Endothelial cell of umbilical vein (primary cell): Measurements from ENCODE around the gene USP6. TPM values are rescaled to one million over a fixed set of nuclear protein-coding genes. Genes with fewer than 3 reads are reported as not detected.
"Not testable (repeated sequence)": the region's sequence is repeated elsewhere in the genome, so short reads cannot be mapped to it uniquely, and the experiment has no call there.

ENCODE experiments used
- BruUV-seq: library from RNA; stranded (reverse); fragments of 400-500 nt; replicated peaks from 2 replicates; lab custom pipeline; 2021; lab: Mats Ljungman, UMichigan
- CTCF ChIA-PET: fragments of 300-600, 350-600 bp; sonication (Branson Sonifier 250); formaldehyde crosslinking; loops from one replicate; lab custom pipeline; 2021; ENCODE audit warnings: antibody characterized with exemption, inconsistent platforms; lab: Charles Lee
- POLR2A ChIA-PET: fragments of 300-600, 350-600 bp; sonication (Branson Sonifier 250); formaldehyde crosslinking; loops from one replicate; lab custom pipeline; 2021; ENCODE audit warnings: antibody characterized with exemption, inconsistent platforms; lab: Charles Lee
- DNase-seq: peaks from one replicate; pipeline ENCODE4 v3.0.0-alpha.2; 2011; ENCODE audit warnings: low read depth, low spot score
- FAIRE-seq: peaks from 2 replicates; lab custom pipeline; 2011; peaks lifted over from hg19 to GRCh38; lab: Jason Lieb, UNC
- H2AFZ ChIP-seq: 2 replicates; pipeline ENCODE4 v1.6.0; 2012; ENCODE audit warnings: low read depth, low read length, control low read depth, inconsistent platforms
- H3K27ac ChIP-seq: 2 replicates; pipeline ENCODE4 v1.5.1; 2011; ENCODE audit warnings: low read depth, mild to moderate bottlenecking, control low read depth, low read length, moderate library complexity; ENCODE audit not compliant: insufficient read depth
- H3K27me3 ChIP-seq, 2 experiments: 2 replicates each; pipeline versions ENCODE4 v1.6.0 to v1.6.1; 2011; ENCODE audit warnings: low read length in 2 of 2, mixed read lengths in 1 of 2; ENCODE audit not compliant: control insufficient read depth in 2 of 2, insufficient read depth in 2 of 2
- H3K36me3 ChIP-seq, 2 experiments: 2 replicates in 1 of 2; 3 replicates in 1 of 2; pipeline ENCODE4 v1.5.1; 2011; ENCODE audit warnings: low read length in 2 of 2, mild to moderate bottlenecking in 1 of 2, moderate library complexity in 1 of 2; ENCODE audit not compliant: control insufficient read depth in 2 of 2, insufficient read depth in 2 of 2; ENCODE audit errors: extremely low read depth in 1 of 2
- H3K4me1 ChIP-seq: 3 replicates; pipeline ENCODE4 v1.5.1; 2011; ENCODE audit warnings: mild to moderate bottlenecking, low read length; ENCODE audit not compliant: control insufficient read depth, insufficient read depth; ENCODE audit errors: extremely low read depth
- H3K4me2 ChIP-seq: 2 replicates; pipeline ENCODE4 v1.6.1; 2011; ENCODE audit warnings: low read length, control low read depth, mixed read lengths; ENCODE audit not compliant: insufficient read depth
- H3K4me3 ChIP-seq, 3 experiments: fragments of 200-600 bp in 1 of 3; sonication (generic), shearing (Covaris generic) in 1 of 3; replicated peaks in 1 of 3; 2 replicates each; pipeline ENCODE4 v1.5.1; 2011 to 2016; ENCODE audit warnings: control low read depth in 3 of 3, low read length in 3 of 3, mild to moderate bottlenecking in 2 of 3, inconsistent platforms in 1 of 3, low read depth in 1 of 3, moderate library complexity in 1 of 3; ENCODE audit not compliant: insufficient read depth in 1 of 3
- H3K79me2 ChIP-seq: 2 replicates; pipeline ENCODE4 v1.6.0; 2012; ENCODE audit warnings: low read length, inconsistent platforms; ENCODE audit not compliant: control insufficient read depth, insufficient read depth
- H3K9ac ChIP-seq: replicated peaks from 2 replicates; pipeline ENCODE3; 2011; ENCODE audit warnings: low read length, control low read depth; ENCODE audit not compliant: insufficient read depth; ENCODE audit errors: extremely low read depth
- H3K9me1 ChIP-seq: replicated peaks from 3 replicates; pipeline ENCODE4 v1.6.0; 2011; ENCODE audit warnings: mild to moderate bottlenecking, low read length; ENCODE audit not compliant: control insufficient read depth, insufficient read depth; ENCODE audit errors: extremely low read depth
- H3K9me3 ChIP-seq: replicated peaks from 2 replicates; pipeline ENCODE4 v1.5.1; 2012; ENCODE audit warnings: low read length, inconsistent platforms; ENCODE audit not compliant: control insufficient read depth, insufficient read depth
- H4K20me1 ChIP-seq: replicated peaks from 2 replicates; pipeline ENCODE3; 2011; ENCODE audit warnings: mild to moderate bottlenecking, low read length; ENCODE audit not compliant: control insufficient read depth, insufficient read depth; ENCODE audit errors: extremely low read depth
- CTCF ChIP-seq, 2 donors: IDR thresholded peaks; 1 replicate in 1 of 2; 2 replicates in 1 of 2; pipeline ENCODE4 v1.5.1; 2011; ENCODE audit warnings: low read length in 2 of 2, mild to moderate bottlenecking in 2 of 2, moderate library complexity in 2 of 2, control low read depth in 1 of 2, inconsistent platforms in 1 of 2, low read depth in 1 of 2; ENCODE audit not compliant: insufficient read depth in 1 of 2; ENCODE audit errors: extremely low read depth in 1 of 2
- EZH2 ChIP-seq: IDR thresholded peaks from 2 replicates; pipeline ENCODE4 v1.6.1; 2012; ENCODE audit warnings: borderline replicate concordance, low read depth, mild to moderate bottlenecking, moderate library complexity, low read length, inconsistent platforms; ENCODE audit not compliant: severe bottlenecking
- FOS ChIP-seq: IDR thresholded peaks from 2 replicates; pipeline ENCODE4 v1.6.1; 2011; ENCODE audit warnings: mild to moderate bottlenecking, low read length, moderate library complexity, borderline replicate concordance; ENCODE audit not compliant: insufficient read depth
- GATA2 ChIP-seq: IDR thresholded peaks from 2 replicates; pipeline ENCODE4 v1.7.0; 2011; ENCODE audit warnings: low read depth, mild to moderate bottlenecking, moderate library complexity, mixed read lengths, low read length; ENCODE audit not compliant: insufficient read length, insufficient read depth
- JUN ChIP-seq: IDR thresholded peaks from 2 replicates; pipeline ENCODE4 v1.6.1; 2011; ENCODE audit warnings: borderline replicate concordance, low read depth; ENCODE audit not compliant: insufficient read length, insufficient read depth
- MAX ChIP-seq: IDR thresholded peaks from 2 replicates; pipeline ENCODE4 v1.6.1; 2011; ENCODE audit not compliant: insufficient read depth, insufficient read length
- MYC ChIP-seq: IDR thresholded peaks from one replicate; pipeline ENCODE4 v1.6.1; 2011; ENCODE audit warnings: mild to moderate bottlenecking, low read depth, low read length
- POLR2A ChIP-seq: IDR thresholded peaks from 2 replicates; pipeline ENCODE4 v1.6.1; 2012; ENCODE audit warnings: low read depth, mild to moderate bottlenecking, control low read depth, low read length
- dilution Hi-C: fragments of 300-500 bp; cut with MboI; formaldehyde crosslinking; loops from one replicate; pipeline ENCODE4 v1.15.0; 2019; ENCODE audit warnings: low sequenced_read_pairs; ENCODE audit not compliant: extremely low pct_ligation_motif_present
- intact Hi-C: fragments of 100-400 bp; cut with micrococcal nuclease; formaldehyde crosslinking; loops from one replicate; pipeline ENCODE4 v1.10.0; 2022
- polyA plus RNA-seq, 4 experiments: library from polyadenylated mRNA; depleted of rRNA in 3 of 4; stranded (reverse) in 3 of 4; unstranded in 1 of 4; fragments of >200 nt; gene quantifications; 2 replicates each; pipeline versions ENCODE4 v1.2.1 to v1.2.3, GENCODE V29; 2011 to 2012; ENCODE audit warnings: missing spikeins in 1 of 4
- total RNA-seq: library from RNA; stranded (reverse); gene quantifications from 2 replicates; pipeline ENCODE4 v1.2.3, GENCODE V29; 2021

Gene USP6
- total and polyA plus RNA-seq, 2 donors (not counting 3 experiments of a cell fraction or from before 2014, with no cell fraction given), result under 0.01 to 0.15 TPM

GRCh38 chr17:5135131-5135712, 19.4 kb downstream of the USP6 start:
- intact Hi-C loops, H3K4me3 ChIP-seq, H4K20me1 ChIP-seq, BruUV-seq, H3K9ac ChIP-seq, DNase-seq, H3K27ac ChIP-seq, H3K9me3 ChIP-seq, H3K27me3 ChIP-seq, H3K4me2 ChIP-seq, POLR2A ChIA-PET, H3K36me3 ChIP-seq, H3K79me2 ChIP-seq, H2AFZ ChIP-seq, FAIRE-seq, CTCF ChIA-PET, H3K9me1 ChIP-seq, dilution Hi-C loops, H3K4me1 ChIP-seq: not testable (repeated sequence)

- no peak overlapping the region for H2AFZ ChIP-seq
- no peaks in the 10 kb centered on the region for H4K20me1 ChIP-seq
- ChIA-PET CTCF (no interaction called here), POLR2A (no interaction called here)
- H3K4me3 ChIP-seq, result no peak overlapping the region
- dilution Hi-C loops (no loop called here), intact Hi-C loops (no loop called here)
- no peak for DNase-seq
- no peaks in the 10 kb centered on the region for H3K9me1 ChIP-seq
- no TSS peak for BruUV-seq
- H3K9ac ChIP-seq, result no peak overlapping the region
- no peak for TF ChIP-seq MAX
- TF ChIP-seq FOS, result no peak
- TF ChIP-seq CTCF (IDR thresholded peaks at IDR 0.05; ENCODE audit: extremely low read depth in 1 of 2, insufficient read depth in 1 of 2, low read depth in 1 of 2, low read length in 2 of 2), result no peak
- no peak for TF ChIP-seq JUN
- no peak for TF ChIP-seq POLR2A
- TF ChIP-seq EZH2, result no peak
- TF ChIP-seq GATA2, result no peak
- TF ChIP-seq MYC, result no peak
- no peak overlapping the region for H3K27ac ChIP-seq
- H3K9me3 ChIP-seq, result no peaks in the 10 kb centered on the region
- peaks cover 0 to 2% of the 10 kb centered on the region in 2 experiments for H3K27me3 ChIP-seq
- H3K4me2 ChIP-seq, result no peak overlapping the region
- H3K4me1 ChIP-seq, result no peaks in the 10 kb centered on the region
- H3K36me3 ChIP-seq, result no peaks in the 10 kb centered on the region
- H3K79me2 ChIP-seq, result no peaks in the 10 kb centered on the region
- no peak for FAIRE-seq
Measured at GRCh38 chr17:5135726-5136579, 20.1 kb downstream of the USP6 start.
